GM23338 (cell line): ENCODE data around the gene VAV3. TPM values are rescaled to one million over a fixed set of nuclear protein-coding genes. Genes with fewer than 3 reads are reported as not detected.

ENCODE experiments used
- ATAC-seq: fragments of 200-7000 bp; cut with Tn5 transposase; 3 replicates; pipeline ENCODE4 v1.9.1; 2020
- DNase-seq: peaks from one replicate; pipeline ENCODE4 v3.0.0-alpha.2; 2015; ENCODE audit warnings: low spot score
- H2AFZ ChIP-seq: fragments of 200-600 bp; sonication (generic); 2 replicates; pipeline ENCODE4 v1.8.0; 2016; ENCODE audit warnings: antibody characterized with exemption, mild to moderate bottlenecking, moderate library complexity
- H3F3A ChIP-seq: fragments of 200-600 bp; sonication (generic); replicated peaks from 2 replicates; pipeline ENCODE4 v1.8.0; 2017; ENCODE audit warnings: antibody characterized with exemption, mixed run types, low read depth
- H3K27ac ChIP-seq: fragments of 200-600 bp; sonication (generic); 2 replicates; pipeline ENCODE4 v1.6.1; 2016; ENCODE audit warnings: low read depth
- H3K27me3 ChIP-seq: fragments of 200-600 bp; sonication (generic); 2 replicates; pipeline ENCODE4 v1.8.0; 2016; ENCODE audit warnings: mild to moderate bottlenecking, mixed run types, moderate library complexity; ENCODE audit not compliant: insufficient read depth
- H3K36me3 ChIP-seq: fragments of 200-600 bp; sonication (generic); 2 replicates; pipeline ENCODE4 v1.8.0; 2016; ENCODE audit warnings: mild to moderate bottlenecking; ENCODE audit not compliant: insufficient read depth
- H3K4me1 ChIP-seq: fragments of 200-600 bp; sonication (generic); 2 replicates; pipeline ENCODE4 v1.8.0; 2016; ENCODE audit warnings: mild to moderate bottlenecking, moderate library complexity; ENCODE audit not compliant: insufficient read depth
- H3K4me2 ChIP-seq: fragments of 200-600 bp; sonication (generic); 2 replicates; pipeline ENCODE4 v1.7.1; 2017; ENCODE audit warnings: mixed run types
- H3K4me3 ChIP-seq: fragments of 200-600 bp; sonication (generic); 2 replicates; pipeline ENCODE4 v1.6.1; 2016; ENCODE audit warnings: mixed run types
- H3K79me2 ChIP-seq: fragments of 200-600 bp; sonication (generic); replicated peaks from 2 replicates; pipeline ENCODE4 v1.8.0; 2017; ENCODE audit warnings: mild to moderate bottlenecking; ENCODE audit not compliant: insufficient read depth
- H3K9me2 ChIP-seq: fragments of 200-600 bp; sonication (generic); 2 replicates; pipeline ENCODE4 v1.8.0; 2017; ENCODE audit not compliant: insufficient read depth
- H4K20me1 ChIP-seq: fragments of 200-600 bp; sonication (generic); replicated peaks from 2 replicates; pipeline ENCODE4 v1.8.0; 2017; ENCODE audit warnings: mild to moderate bottlenecking; ENCODE audit not compliant: insufficient read depth
- H3K27ac Mint-ChIP-seq: 2 replicates; pipeline ENCODE4 v1.8.0; 2020; ENCODE audit warnings: inconsistent platforms, mild to moderate bottlenecking, moderate library complexity, mixed read lengths
- H3K27me3 Mint-ChIP-seq: 3 replicates; pipeline ENCODE4 v1.8.0; 2022; ENCODE audit warnings: low read depth, mild to moderate bottlenecking, moderate library complexity, mixed read lengths, inconsistent platforms; ENCODE audit not compliant: insufficient read depth, poor library complexity
- H3K36me3 Mint-ChIP-seq: 3 replicates; pipeline ENCODE4 v1.8.0; 2021; ENCODE audit warnings: low read depth, mild to moderate bottlenecking, inconsistent platforms, moderate library complexity, mixed read lengths
- H3K4me1 Mint-ChIP-seq: 3 replicates; pipeline ENCODE4 v1.8.0; 2020; ENCODE audit warnings: mild to moderate bottlenecking, inconsistent platforms, mixed read lengths
- H3K4me3 Mint-ChIP-seq: 3 replicates; pipeline ENCODE4 v1.8.0; 2021; ENCODE audit warnings: moderate library complexity, mild to moderate bottlenecking, inconsistent platforms, mixed read lengths
- H3K9me3 Mint-ChIP-seq: 3 replicates; pipeline ENCODE4 v1.8.0; 2020; ENCODE audit warnings: moderate library complexity, mild to moderate bottlenecking, inconsistent platforms, mixed read lengths
- CREB1 ChIP-seq: fragments of 250-450 bp; sonication (Bioruptor Pico); IDR thresholded peaks from 2 replicates; pipeline ENCODE4 v1.5.0; 2020; ENCODE audit warnings: low read depth, mild to moderate bottlenecking, moderate library complexity
- EZH2 ChIP-seq: fragments of 200-600 bp; sonication (generic); IDR thresholded peaks from one replicate; pipeline ENCODE4 v1.8.0; 2017; ENCODE audit warnings: antibody characterized with exemption, mild to moderate bottlenecking, low read depth; ENCODE audit not compliant: unreplicated experiment
- EZH2phosphoT487 ChIP-seq: fragments of 200-600 bp; sonication (generic); IDR thresholded peaks from one replicate; pipeline ENCODE4 v1.8.1; 2018; ENCODE audit warnings: antibody characterized with exemption; ENCODE audit not compliant: unreplicated experiment
- JUNB ChIP-seq: IDR thresholded peaks from one replicate; pipeline ENCODE4 v1.6.1; 2016; ENCODE audit warnings: antibody characterized with exemption; ENCODE audit not compliant: unreplicated experiment
- POLR2AphosphoS5 ChIP-seq: IDR thresholded peaks from 2 replicates; pipeline ENCODE4 v1.6.1; 2016; ENCODE audit warnings: antibody characterized with exemption, low read depth
- STAT1 ChIP-seq: IDR thresholded peaks from one replicate; pipeline ENCODE4 v1.6.1; 2016; ENCODE audit warnings: antibody characterized with exemption; ENCODE audit not compliant: unreplicated experiment
- ZNF114 ChIP-seq: fragments of 250-450 bp; sonication (Bioruptor Pico); IDR thresholded peaks from 2 replicates; pipeline ENCODE4 v1.5.0; 2020; ENCODE audit warnings: mild to moderate bottlenecking, moderate library complexity
- ZNF331 ChIP-seq: fragments of 250-450 bp; sonication (Bioruptor Pico); IDR thresholded peaks from 2 replicates; pipeline ENCODE4 v1.5.0; 2020; ENCODE audit warnings: low read depth, mild to moderate bottlenecking, moderate library complexity
- polyA plus RNA-seq: library from polyadenylated mRNA; unstranded; fragments of >200 nt; fragmentation: Nextera tagmentation; extraction: Ambion mirVana; gene quantifications from 2 replicates; pipeline ENCODE4 v1.2.1, GENCODE V29; 2016
- total RNA-seq: library from RNA; depleted of rRNA; stranded (reverse); fragments of >200 nt; shearing (Covaris generic); gene quantifications from 2 replicates; pipeline ENCODE4 v1.2.3, GENCODE V29; 2014
- TF ChIP-seq, protein P1 (sequence below), 2 experiments: fragments of 200-600 bp in 1 of 2; sonication (generic) in 1 of 2; conservative IDR thresholded peaks; 2 replicates each; pipeline versions ENCODE4 v1.5.1 to v1.6.1; 2016 to 2017; ENCODE audit warnings: antibody characterized with exemption in 2 of 2, low read depth in 2 of 2, mild to moderate bottlenecking in 2 of 2, moderate library complexity in 1 of 2
- TF ChIP-seq, protein P2 (sequence below): IDR thresholded peaks from 2 replicates; pipeline ENCODE4 v1.6.1; 2016; ENCODE audit warnings: antibody characterized with exemption
- TF ChIP-seq, protein P3 (sequence below): IDR thresholded peaks from one replicate; pipeline ENCODE4 v1.6.1; 2018; ENCODE audit warnings: antibody characterized with exemption; ENCODE audit not compliant: unreplicated experiment

VAV3 gene
- total and polyA plus RNA-seq, 2 experiments from 2014 or later = 3.0 to 11.3 TPM

DNA sequence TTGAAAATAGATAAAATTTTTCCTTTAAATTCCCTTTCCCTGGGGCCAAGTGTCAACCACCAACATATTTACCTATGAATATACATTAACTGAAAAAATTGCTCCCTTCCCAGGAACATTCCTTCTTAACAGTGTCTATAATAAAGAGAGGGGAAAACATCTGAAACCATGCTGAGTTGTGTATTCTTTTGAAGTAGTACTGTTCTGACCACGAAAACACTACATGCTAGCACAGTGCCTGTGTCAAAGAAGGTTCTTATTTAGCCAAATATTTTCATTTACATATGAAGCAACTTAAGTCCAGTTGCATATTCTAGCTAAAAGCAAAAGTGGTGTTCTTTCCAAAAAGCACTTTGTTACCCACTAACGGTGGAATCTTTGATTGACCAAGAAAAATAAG lies 311.2 kb downstream of the VAV3 start:
- Mint-ChIP-seq H3K4me1 (peaks cover 11% of the 10 kb centered on the region; the same call in 2 of the 3 replicates), H3K9me3 (no peaks in the 10 kb centered on the region), H3K27ac (peak overlapping the region; percentile 80), H3K4me3 (no peak overlapping the region), H3K27me3 (no peaks in the 10 kb centered on the region), H3K36me3 (no peaks in the 10 kb centered on the region)
- Histone ChIP-seq H3K27me3 (no peaks in the 10 kb centered on the region), H2AFZ (no peak overlapping the region), H3F3A (no peaks in the 10 kb centered on the region), H4K20me1 (no peaks in the 10 kb centered on the region), H3K36me3 (no peaks in the 10 kb centered on the region), H3K4me3 (no peak overlapping the region), H3K27ac (no peak overlapping the region), H3K4me2 (no peak overlapping the region), H3K4me1 (no peaks in the 10 kb centered on the region), H3K79me2 (no peaks in the 10 kb centered on the region), H3K9me2 (no peaks in the 10 kb centered on the region)
- TF ChIP-seq, protein P1, sequence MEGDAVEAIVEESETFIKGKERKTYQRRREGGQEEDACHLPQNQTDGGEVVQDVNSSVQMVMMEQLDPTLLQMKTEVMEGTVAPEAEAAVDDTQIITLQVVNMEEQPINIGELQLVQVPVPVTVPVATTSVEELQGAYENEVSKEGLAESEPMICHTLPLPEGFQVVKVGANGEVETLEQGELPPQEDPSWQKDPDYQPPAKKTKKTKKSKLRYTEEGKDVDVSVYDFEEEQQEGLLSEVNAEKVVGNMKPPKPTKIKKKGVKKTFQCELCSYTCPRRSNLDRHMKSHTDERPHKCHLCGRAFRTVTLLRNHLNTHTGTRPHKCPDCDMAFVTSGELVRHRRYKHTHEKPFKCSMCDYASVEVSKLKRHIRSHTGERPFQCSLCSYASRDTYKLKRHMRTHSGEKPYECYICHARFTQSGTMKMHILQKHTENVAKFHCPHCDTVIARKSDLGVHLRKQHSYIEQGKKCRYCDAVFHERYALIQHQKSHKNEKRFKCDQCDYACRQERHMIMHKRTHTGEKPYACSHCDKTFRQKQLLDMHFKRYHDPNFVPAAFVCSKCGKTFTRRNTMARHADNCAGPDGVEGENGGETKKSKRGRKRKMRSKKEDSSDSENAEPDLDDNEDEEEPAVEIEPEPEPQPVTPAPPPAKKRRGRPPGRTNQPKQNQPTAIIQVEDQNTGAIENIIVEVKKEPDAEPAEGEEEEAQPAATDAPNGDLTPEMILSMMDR (conservative IDR thresholded peaks at IDR 0.05; ENCODE audit: low read depth in 2 of 2) = no peak
- TF ChIP-seq EZH2 (no peak), STAT1 (no peak), CREB1 (no peak), ZNF331 (CRISPR knock-in tag) (no peak), POLR2AphosphoS5 (no peak)
- TF ChIP-seq, protein P2, sequence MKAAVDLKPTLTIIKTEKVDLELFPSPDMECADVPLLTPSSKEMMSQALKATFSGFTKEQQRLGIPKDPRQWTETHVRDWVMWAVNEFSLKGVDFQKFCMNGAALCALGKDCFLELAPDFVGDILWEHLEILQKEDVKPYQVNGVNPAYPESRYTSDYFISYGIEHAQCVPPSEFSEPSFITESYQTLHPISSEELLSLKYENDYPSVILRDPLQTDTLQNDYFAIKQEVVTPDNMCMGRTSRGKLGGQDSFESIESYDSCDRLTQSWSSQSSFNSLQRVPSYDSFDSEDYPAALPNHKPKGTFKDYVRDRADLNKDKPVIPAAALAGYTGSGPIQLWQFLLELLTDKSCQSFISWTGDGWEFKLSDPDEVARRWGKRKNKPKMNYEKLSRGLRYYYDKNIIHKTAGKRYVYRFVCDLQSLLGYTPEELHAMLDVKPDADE = no peak
- TF ChIP-seq, protein P3, sequence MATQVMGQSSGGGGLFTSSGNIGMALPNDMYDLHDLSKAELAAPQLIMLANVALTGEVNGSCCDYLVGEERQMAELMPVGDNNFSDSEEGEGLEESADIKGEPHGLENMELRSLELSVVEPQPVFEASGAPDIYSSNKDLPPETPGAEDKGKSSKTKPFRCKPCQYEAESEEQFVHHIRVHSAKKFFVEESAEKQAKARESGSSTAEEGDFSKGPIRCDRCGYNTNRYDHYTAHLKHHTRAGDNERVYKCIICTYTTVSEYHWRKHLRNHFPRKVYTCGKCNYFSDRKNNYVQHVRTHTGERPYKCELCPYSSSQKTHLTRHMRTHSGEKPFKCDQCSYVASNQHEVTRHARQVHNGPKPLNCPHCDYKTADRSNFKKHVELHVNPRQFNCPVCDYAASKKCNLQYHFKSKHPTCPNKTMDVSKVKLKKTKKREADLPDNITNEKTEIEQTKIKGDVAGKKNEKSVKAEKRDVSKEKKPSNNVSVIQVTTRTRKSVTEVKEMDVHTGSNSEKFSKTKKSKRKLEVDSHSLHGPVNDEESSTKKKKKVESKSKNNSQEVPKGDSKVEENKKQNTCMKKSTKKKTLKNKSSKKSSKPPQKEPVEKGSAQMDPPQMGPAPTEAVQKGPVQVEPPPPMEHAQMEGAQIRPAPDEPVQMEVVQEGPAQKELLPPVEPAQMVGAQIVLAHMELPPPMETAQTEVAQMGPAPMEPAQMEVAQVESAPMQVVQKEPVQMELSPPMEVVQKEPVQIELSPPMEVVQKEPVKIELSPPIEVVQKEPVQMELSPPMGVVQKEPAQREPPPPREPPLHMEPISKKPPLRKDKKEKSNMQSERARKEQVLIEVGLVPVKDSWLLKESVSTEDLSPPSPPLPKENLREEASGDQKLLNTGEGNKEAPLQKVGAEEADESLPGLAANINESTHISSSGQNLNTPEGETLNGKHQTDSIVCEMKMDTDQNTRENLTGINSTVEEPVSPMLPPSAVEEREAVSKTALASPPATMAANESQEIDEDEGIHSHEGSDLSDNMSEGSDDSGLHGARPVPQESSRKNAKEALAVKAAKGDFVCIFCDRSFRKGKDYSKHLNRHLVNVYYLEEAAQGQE = no peak
- ATAC-seq (no peak), DNase-seq (no peak)

DNA sequence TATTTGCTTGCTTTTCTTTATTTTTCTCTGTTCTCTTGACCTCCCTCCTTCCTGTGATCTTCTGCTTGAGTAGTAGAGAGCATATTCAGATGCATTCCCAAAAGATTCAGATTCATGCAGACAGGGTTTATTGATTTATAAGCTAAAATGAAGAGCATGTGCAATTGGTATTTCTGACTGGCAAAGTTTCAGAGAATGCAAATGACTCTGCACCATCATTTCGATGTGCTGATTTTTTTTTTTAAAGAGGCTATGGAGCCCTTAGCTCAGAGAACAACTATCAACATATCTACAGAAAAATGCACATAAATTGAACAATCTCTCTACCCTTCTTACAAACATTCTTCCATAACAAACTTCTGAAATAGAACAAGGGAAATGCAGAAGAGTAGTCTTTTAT lies 312.0 kb downstream of the VAV3 start:
- no peak overlapping the region for H3K4me2 ChIP-seq
- H3K4me1 Mint-ChIP-seq = peaks cover 11% of the 10 kb centered on the region; the same call in 2 of the 3 replicates
- no peaks in the 10 kb centered on the region for H3K27me3 Mint-ChIP-seq
- no peak for TF ChIP-seq JUNB
- TF ChIP-seq EZH2phosphoT487 = no peak
- no peak for TF ChIP-seq STAT1
- TF ChIP-seq ZNF114 (CRISPR knock-in tag) = no peak
- TF ChIP-seq, protein P1 (conservative IDR thresholded peaks at IDR 0.05; ENCODE audit: low read depth in 2 of 2) = no peak
- no peak for TF ChIP-seq CREB1
- TF ChIP-seq, protein P3 = no peak
- no peak for TF ChIP-seq EZH2

More for the DNA sequence above, 312.0 kb downstream of the VAV3 start:
- no peaks in the 10 kb centered on the region for H3K9me3 Mint-ChIP-seq
- Histone ChIP-seq H3K27me3 (no peaks in the 10 kb centered on the region), H3K9me2 (no peaks in the 10 kb centered on the region), H3K4me1 (no peaks in the 10 kb centered on the region), H3K79me2 (no peaks in the 10 kb centered on the region), H4K20me1 (no peaks in the 10 kb centered on the region), H3K4me3 (no peak overlapping the region), H2AFZ (no peak overlapping the region), H3K36me3 (no peaks in the 10 kb centered on the region), H3K27ac (no peak overlapping the region), H3F3A (no peaks in the 10 kb centered on the region)
- no peaks in the 10 kb centered on the region for H3K36me3 Mint-ChIP-seq
- H3K4me3 Mint-ChIP-seq = no peak overlapping the region
- ATAC-seq (no peak), DNase-seq (no peak)
- peak overlapping the region; percentile 83 for H3K27ac Mint-ChIP-seq
